HG03521 (cell line): ENCODE data around the gene PPP1R3A.
"Not testable (repeated sequence)": the region's sequence is repeated elsewhere in the genome, so short reads cannot be mapped to it uniquely, and the experiment has no call there.

Experiments used
- ATAC-seq: cut with Tn5 transposase; IDR thresholded peaks from one replicate; pipeline ENCODE4 v1.9.1; 2021; ENCODE audit warnings: mild to moderate bottlenecking, moderate library complexity; ENCODE audit not compliant: unreplicated experiment

The PPP1R3A gene, protein sequence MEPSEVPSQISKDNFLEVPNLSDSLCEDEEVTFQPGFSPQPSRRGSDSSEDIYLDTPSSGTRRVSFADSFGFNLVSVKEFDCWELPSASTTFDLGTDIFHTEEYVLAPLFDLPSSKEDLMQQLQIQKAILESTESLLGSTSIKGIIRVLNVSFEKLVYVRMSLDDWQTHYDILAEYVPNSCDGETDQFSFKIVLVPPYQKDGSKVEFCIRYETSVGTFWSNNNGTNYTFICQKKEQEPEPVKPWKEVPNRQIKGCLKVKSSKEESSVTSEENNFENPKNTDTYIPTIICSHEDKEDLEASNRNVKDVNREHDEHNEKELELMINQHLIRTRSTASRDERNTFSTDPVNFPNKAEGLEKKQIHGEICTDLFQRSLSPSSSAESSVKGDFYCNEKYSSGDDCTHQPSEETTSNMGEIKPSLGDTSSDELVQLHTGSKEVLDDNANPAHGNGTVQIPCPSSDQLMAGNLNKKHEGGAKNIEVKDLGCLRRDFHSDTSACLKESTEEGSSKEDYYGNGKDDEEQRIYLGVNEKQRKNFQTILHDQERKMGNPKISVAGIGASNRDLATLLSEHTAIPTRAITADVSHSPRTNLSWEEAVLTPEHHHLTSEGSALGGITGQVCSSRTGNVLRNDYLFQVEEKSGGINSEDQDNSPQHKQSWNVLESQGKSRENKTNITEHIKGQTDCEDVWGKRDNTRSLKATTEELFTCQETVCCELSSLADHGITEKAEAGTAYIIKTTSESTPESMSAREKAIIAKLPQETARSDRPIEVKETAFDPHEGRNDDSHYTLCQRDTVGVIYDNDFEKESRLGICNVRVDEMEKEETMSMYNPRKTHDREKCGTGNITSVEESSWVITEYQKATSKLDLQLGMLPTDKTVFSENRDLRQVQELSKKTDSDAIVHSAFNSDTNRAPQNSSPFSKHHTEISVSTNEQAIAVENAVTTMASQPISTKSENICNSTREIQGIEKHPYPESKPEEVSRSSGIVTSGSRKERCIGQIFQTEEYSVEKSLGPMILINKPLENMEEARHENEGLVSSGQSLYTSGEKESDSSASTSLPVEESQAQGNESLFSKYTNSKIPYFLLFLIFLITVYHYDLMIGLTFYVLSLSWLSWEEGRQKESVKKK

GRCh38 chr7:113918946-113919345, at the start of gene PPP1R3A:
TSS of gene PPP1R3A (minus strand) at chr7:113919009. CDS start at chr7:113918996, 13 bp downstream.
- ATAC-seq, result no peak

DNA sequence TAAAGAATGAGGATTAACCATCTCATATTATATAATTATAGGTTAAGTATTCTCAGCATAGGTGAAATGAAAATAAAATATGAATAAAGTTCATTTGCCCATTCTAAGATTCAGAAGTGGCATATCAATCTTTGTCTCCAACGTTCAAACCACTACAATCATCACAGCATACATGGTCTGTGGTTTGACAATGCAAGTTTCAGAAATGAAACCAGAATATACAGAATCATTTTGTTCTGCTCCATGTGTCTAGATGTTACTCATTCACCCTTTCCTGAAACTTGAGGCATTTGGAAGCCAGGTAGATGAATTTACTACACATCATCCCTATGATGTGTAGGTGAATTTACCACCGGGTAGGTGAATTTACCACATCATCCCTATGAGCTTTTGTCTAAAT, 44.5 kb upstream of the PPP1R3A start:
- no peak for ATAC-seq

- no peak for ATAC-seq
Observed at GRCh38 chr7:113959910-113960309, 41.1 kb upstream of the PPP1R3A start.

GRCh38 chr7:113955157-113955556, 36.3 kb upstream of the PPP1R3A start:
- no peak for ATAC-seq

GRCh38 chr7:113953553-113953952, 34.7 kb upstream of the PPP1R3A start:
- ATAC-seq, result no peak

GRCh38 chr7:113945018-113945938, 26.5 kb upstream of the PPP1R3A start:
- ATAC-seq, result no peak

- no peak for ATAC-seq
Observed at GRCh38 chr7:113936982-113937381, 18.2 kb upstream of the PPP1R3A start.

GRCh38 chr7:113936535-113936934, 17.7 kb upstream of the PPP1R3A start:
- no peak for ATAC-seq

DNA sequence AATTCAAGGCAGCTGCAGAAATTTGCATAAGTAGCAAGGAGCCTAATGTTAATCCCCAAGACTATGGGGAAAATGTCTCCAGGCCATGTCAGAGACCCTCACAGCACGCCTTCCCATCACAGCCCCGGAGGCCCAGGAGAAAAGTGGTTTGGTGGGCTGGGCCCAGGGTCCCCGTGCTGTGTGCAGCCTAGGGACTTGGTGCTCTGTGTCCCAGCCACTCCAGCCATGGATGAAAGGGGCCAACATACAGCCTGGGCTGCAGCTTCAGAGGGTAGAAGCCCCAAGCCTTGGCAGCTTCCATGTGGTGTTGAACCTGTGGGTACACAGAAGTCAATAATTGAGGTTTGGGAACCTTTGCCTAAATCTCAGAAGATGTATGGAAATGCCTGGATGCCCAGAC, 10.6 kb upstream of the PPP1R3A start:
- not testable (repeated sequence) for ATAC-seq

GRCh38 chr7:113928112-113928511, 9.3 kb upstream of the PPP1R3A start:
- ATAC-seq, result no peak

DNA sequence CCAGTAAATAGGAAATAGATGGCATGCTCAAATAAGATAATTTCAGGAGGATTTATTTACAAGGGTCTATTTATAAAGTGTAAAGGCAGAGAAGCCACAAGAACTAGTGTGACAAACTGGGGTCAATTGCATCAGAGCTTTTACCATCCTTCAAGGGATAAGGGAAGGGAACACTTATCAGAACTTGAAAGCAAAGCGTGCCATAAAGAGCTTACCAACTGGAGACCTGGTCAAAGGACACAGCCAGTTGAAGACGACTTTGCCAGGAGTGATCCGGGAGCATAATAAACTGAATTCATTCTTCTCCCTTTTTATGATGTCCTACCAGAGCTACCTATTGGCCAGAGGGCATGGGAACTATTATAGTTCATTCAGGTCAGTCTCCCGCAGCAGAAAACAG, 3.2 kb upstream of the PPP1R3A start:
- ATAC-seq, result no peak

DNA sequence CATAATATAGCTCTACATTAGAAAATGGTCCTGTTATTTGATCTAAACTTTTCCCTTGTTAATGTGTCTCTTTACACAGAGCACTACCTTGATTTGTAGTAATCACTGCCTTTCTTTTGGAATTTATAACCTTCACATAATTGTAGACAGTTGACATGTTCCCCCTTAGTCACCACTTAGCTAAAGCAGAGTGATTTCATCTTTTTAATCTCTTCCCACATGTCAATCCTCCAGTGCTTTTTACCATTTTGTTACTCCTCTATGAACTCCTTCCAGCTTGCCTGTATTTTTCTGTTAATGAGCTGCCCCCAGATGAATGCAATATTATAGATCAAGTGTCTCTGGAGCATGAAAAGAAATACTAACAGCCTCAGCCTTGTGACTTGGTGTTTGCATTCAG, 2.6 kb upstream of the PPP1R3A start:
- ATAC-seq, result no peak

DNA sequence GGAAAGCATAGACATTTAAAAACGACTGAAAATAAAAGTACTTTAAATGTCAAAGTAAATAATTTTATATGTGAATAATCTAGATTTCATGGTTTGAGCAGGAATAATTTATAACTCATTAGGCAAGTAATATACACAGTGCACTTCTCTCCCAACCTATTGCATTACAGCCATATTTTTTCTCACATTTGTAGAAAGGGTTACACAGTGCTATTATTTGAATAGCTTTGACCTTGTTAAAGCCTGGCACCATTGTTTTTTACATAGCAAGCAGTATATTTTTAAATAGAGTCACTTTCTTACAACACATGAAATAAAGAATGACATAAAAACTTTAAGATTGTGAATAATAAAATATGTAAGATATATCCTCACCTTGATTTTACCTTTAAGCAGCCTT, 969 bp downstream of the PPP1R3A start:
- ATAC-seq, result no peak

DNA sequence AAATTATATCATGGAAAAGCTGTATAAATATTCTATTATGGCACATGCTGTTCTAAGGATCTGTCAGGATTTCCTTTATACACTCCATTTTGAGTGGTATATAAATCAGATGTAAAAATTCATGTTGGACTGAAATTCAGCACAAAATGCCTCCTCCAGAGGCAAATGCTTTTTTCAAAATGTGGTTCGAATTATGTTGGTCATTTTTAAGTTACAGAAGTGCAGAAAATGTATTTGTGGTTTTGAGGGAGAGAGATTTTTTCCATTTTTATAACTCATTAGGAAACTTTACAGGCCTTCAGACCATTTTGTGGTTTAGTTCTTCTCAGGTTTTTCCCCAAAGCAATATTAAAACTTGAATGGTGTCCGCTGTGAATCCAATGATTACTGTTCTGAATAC, 2.9 kb downstream of the PPP1R3A start:
- no peak for ATAC-seq

DNA sequence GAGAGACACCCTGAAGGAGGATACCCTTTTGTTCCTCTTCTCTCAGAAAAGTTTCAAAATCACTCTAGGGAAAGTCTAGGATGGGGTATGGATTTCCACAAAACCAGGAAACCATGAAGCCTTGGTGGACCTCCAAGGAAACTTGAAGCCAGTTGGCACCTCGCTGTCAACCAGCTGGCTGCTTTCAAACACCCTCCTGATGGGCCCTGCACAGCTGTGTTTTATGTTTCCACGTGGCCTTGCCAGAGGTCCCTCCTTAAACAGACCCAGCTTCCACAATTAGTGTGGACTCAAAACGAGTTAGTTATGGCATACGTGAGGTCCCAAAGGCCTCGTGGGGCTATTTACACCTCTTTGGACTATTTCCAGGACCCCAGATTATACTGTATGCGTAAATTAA, 5.9 kb downstream of the PPP1R3A start:
- ATAC-seq, result no peak

DNA sequence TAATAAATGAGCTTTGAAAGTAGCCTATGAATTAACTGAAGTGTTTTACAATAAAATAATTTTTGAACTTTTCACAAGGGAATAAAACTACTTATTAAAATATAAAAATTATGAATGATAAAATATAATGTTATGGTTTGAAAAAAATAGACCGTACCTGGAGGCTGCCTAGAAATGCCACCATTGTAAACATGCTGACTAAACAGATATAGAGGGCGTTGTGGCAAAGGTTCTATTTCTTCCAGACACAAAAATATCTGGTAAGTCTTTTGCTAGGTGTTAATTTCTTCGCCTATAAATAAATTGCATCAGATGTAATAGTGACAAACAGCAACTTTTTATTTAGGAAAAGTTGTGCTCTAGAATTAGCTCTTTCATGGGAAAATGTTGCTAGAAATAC, 11.2 kb downstream of the PPP1R3A start:
- no peak for ATAC-seq

DNA sequence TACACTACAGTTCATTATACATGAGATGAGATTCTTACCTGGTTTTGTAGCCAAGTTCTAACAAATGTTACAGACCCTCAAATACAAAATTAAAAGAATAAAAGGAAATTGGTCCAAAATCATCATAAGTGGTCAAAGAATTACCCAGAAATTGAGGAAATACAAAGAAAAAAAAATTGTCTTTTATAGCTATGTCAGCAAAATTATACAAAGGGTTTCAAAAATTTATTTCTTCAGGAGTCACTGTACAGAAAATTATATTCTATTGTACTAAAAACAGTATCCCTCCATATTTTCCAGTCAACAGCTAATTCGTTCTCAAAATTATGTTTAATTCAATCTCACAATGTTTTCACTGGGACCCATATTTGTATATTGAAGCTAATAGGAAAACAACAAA, 14.3 kb downstream of the PPP1R3A start:
- no peak for ATAC-seq

DNA sequence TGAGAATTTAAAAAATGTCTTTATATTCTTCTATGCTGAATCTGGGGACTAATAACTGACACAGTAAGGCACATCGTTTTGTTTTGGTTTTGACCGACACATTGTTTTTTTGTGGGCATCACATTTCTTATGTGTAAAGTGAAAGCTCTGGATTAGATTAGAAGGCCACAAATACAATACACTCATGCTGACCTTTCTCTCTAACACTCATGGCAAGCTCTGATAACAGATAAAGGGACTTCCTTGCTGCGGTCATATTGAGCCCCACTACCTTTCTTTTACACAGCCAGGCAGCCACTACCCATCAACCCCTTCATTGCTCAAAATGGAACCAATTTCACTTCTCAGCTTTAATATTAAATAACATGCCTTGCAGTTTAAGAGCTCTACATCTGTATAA, 26.0 kb downstream of the PPP1R3A start:
- ATAC-seq, result no peak

- ATAC-seq, result no peak
Observed at GRCh38 chr7:113891828-113892227, 27.0 kb downstream of the PPP1R3A start.

DNA sequence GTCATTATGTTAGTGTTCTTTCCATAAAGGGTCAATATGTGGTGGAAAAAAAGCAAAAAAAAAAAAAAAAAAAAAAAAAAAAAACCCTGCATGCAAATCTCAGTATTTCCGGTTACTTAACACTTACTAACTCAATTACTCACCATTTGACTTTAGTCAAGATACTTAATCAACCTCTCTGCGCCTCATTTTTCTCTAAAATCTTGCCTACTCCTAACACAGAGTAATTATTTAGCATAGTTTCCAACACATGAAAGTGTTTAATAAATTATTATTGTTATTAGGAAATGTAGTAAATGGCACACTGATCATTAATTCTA, 27.8 kb downstream of the PPP1R3A start:
- ATAC-seq, result no peak
